Caco-2 (cell line): ENCODE measurements around the gene ALPL. TPM values are rescaled to one million over a fixed set of nuclear protein-coding genes. Genes with fewer than 3 reads are reported as not detected.

Source experiments
- BruUV-seq: library from RNA; stranded (reverse); fragments of 400-500 nt; replicated peaks from 2 replicates; lab custom pipeline; 2021; lab: Mats Ljungman, UMichigan
- CTCF ChIA-PET: fragments of 300-600 bp; sonication (Branson Sonifier 250); formaldehyde crosslinking; loops from one replicate; lab custom pipeline; 2022; ENCODE audit warnings: antibody characterized with exemption; lab: Charles Lee
- POLR2A ChIA-PET: fragments of 300-600 bp; sonication (Branson Sonifier 250); formaldehyde crosslinking; loops from one replicate; lab custom pipeline; 2022; ENCODE audit warnings: antibody characterized with exemption; lab: Charles Lee
- DNase-seq, 2 experiments: peaks; one replicate each; pipeline versions ENCODE4 v3.0.0 to v3.0.0-alpha.2; 2020 to 2022
- H3K27me3 ChIP-seq: replicated peaks from 2 replicates; pipeline ENCODE4 v1.6.0; 2011; ENCODE audit warnings: low read length; ENCODE audit not compliant: control insufficient read depth, insufficient read depth
- H3K36me3 ChIP-seq: 2 replicates; pipeline ENCODE4 v1.5.1; 2011; ENCODE audit warnings: low read length; ENCODE audit not compliant: control insufficient read depth, insufficient read depth
- H3K4me1 ChIP-seq: fragments of 250-450 bp; sonication (Bioruptor Pico); 2 replicates; pipeline ENCODE4 v1.5.1; 2020; ENCODE audit warnings: mild to moderate bottlenecking
- H3K4me3 ChIP-seq: 2 replicates; pipeline ENCODE4 v1.5.1; 2011; ENCODE audit warnings: low read depth, mild to moderate bottlenecking, control low read depth, low read length
- H3K9me3 ChIP-seq: fragments of 250-450 bp; sonication (Bioruptor Pico); 2 replicates; pipeline ENCODE4 v1.5.1; 2020; ENCODE audit warnings: mild to moderate bottlenecking, moderate library complexity
- H3K27ac Mint-ChIP-seq: one replicate; pipeline ENCODE4 v1.8.0; 2022; ENCODE audit warnings: mixed read lengths; ENCODE audit not compliant: unreplicated experiment
- H3K27me3 Mint-ChIP-seq: one replicate; pipeline ENCODE4 v1.8.0; 2022; ENCODE audit warnings: mixed read lengths; ENCODE audit not compliant: insufficient read depth, unreplicated experiment
- H3K36me3 Mint-ChIP-seq: one replicate; pipeline ENCODE4 v1.8.0; 2022; ENCODE audit warnings: mild to moderate bottlenecking, mixed read lengths; ENCODE audit not compliant: insufficient read depth, unreplicated experiment
- H3K4me1 Mint-ChIP-seq: one replicate; pipeline ENCODE4 v1.8.0; 2022; ENCODE audit warnings: low read depth, mixed read lengths; ENCODE audit not compliant: unreplicated experiment
- H3K4me3 Mint-ChIP-seq: one replicate; pipeline ENCODE4 v1.8.0; 2022; ENCODE audit warnings: mild to moderate bottlenecking, moderate library complexity, mixed read lengths; ENCODE audit not compliant: unreplicated experiment
- H3K9me3 Mint-ChIP-seq: one replicate; pipeline ENCODE4 v1.8.0; 2022; ENCODE audit warnings: mixed read lengths; ENCODE audit not compliant: unreplicated experiment
- CTCF ChIP-seq, 2 experiments: fragments of 200-600 bp in 1 of 2; IDR thresholded peaks; 1 replicate in 1 of 2; 2 replicates in 1 of 2; pipeline versions ENCODE4 v1.5.1 to v1.8.0; 2011 to 2022; ENCODE audit warnings: antibody characterized with exemption in 1 of 2, control low read depth in 1 of 2, inconsistent platforms in 1 of 2, low read depth in 1 of 2, low read length in 1 of 2, mild to moderate bottlenecking in 1 of 2, moderate library complexity in 1 of 2; ENCODE audit not compliant: insufficient read depth in 1 of 2, severe bottlenecking in 1 of 2, unreplicated experiment in 1 of 2
- intact Hi-C: fragments of 100-400 bp; cut with micrococcal nuclease; formaldehyde crosslinking; loops from one replicate; pipeline ENCODE4 v1.10.0; 2022; ENCODE audit not compliant: unreplicated experiment
- total RNA-seq: library from RNA; stranded (reverse); gene quantifications from 2 replicates; pipeline ENCODE4 v1.2.3, GENCODE V29; 2022

The ALPL gene
- total RNA-seq, 1 experiment from 2014 or later, result 0.79 TPM

GRCh38 chr1:21586222-21586621, 77.0 kb downstream of the ALPL start:
- CTCF ChIA-PET, result no interaction called here
- no peaks in the 10 kb centered on the region for H3K4me1 Mint-ChIP-seq
- H3K9me3 Mint-ChIP-seq, result no peaks in the 10 kb centered on the region
- Histone ChIP-seq H3K9me3 (no peaks in the 10 kb centered on the region), H3K27me3 (no peaks in the 10 kb centered on the region), H3K4me3 (no peak overlapping the region), H3K4me1 (no peaks in the 10 kb centered on the region), H3K36me3 (no peaks in the 10 kb centered on the region)
- no TSS peak for BruUV-seq
- H3K27me3 Mint-ChIP-seq, result peaks cover 8% of the 10 kb centered on the region
- intact Hi-C loops, result no loop called here
- POLR2A ChIA-PET, result no interaction called here
- TF ChIP-seq CTCF (IDR thresholded peaks at IDR 0.05; ENCODE audit: insufficient read depth in 1 of 2, low read depth in 1 of 2, low read length in 1 of 2, severe bottlenecking in 1 of 2, unreplicated experiment in 1 of 2), result no peak
- H3K36me3 Mint-ChIP-seq, result no peaks in the 10 kb centered on the region
- H3K27ac Mint-ChIP-seq, result no peak overlapping the region
- no peak overlapping the region for H3K4me3 Mint-ChIP-seq
- no peak for DNase-seq

DNA sequence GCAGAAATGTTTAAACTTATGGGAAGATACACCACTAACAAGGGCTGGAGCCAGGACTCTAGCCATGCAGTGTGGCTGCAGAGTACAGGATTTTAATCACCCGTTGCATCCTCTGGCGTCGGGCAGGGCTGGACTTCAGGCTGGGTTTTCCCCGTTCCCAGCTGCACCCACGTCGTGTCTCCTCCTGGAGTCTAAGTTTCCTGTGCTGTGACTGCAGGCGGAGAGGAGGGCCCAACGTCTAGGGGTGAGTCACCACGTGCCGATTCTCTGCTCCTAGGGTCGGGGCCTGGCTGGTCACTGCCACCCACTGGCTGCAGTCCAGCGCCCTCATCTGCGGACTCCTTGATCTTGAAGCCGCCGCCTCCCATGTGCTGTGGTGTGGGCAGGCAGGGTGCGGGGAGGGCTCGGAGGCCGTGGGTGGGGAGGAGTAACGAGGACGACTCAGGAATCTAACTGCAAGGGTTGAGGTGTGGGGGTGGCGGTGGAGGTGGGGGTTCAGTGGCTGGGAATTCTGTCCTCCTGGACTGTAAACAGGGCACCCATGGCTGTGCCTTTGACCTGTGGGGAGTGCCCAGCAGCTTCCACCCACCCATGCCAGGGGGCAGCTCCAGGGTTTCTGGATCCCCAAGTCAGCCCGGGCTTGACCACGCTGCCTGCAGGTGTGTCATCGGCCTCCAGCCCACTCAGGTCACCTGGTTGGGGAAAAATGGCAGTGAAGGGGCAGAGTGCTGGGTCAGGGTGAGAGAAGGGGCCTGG, 77.8 kb downstream of the ALPL start:
- no peak overlapping the region for H3K27ac Mint-ChIP-seq
- Histone ChIP-seq H3K9me3 (no peaks in the 10 kb centered on the region), H3K27me3 (no peaks in the 10 kb centered on the region), H3K4me1 (no peaks in the 10 kb centered on the region), H3K36me3 (no peaks in the 10 kb centered on the region), H3K4me3 (no peak overlapping the region)
- ChIA-PET CTCF (interaction anchor here (0.6 kb wide), 1 partner anchor 913 kb away, joined by 4 read pairs; no protein-coding TSS in a partner anchor), POLR2A (no interaction called here)
- no peaks in the 10 kb centered on the region for H3K4me1 Mint-ChIP-seq
- H3K27me3 Mint-ChIP-seq, result peaks cover 8% of the 10 kb centered on the region
- H3K9me3 Mint-ChIP-seq, result no peaks in the 10 kb centered on the region
- TF ChIP-seq CTCF (IDR thresholded peaks at IDR 0.05; ENCODE audit: insufficient read depth in 1 of 2, low read depth in 1 of 2, low read length in 1 of 2, severe bottlenecking in 1 of 2, unreplicated experiment in 1 of 2), result no peak
- intact Hi-C loops, result no loop called here
- no TSS peak for BruUV-seq
- H3K4me3 Mint-ChIP-seq, result no peak overlapping the region
- DNase-seq, result peak; percentile 44 to 47
- H3K36me3 Mint-ChIP-seq, result no peaks in the 10 kb centered on the region

GRCh38 chr1:21587602-21587953, 78.4 kb downstream of the ALPL start:
- Histone ChIP-seq H3K36me3 (no peaks in the 10 kb centered on the region), H3K4me3 (no peak overlapping the region), H3K9me3 (no peaks in the 10 kb centered on the region), H3K27me3 (no peaks in the 10 kb centered on the region), H3K4me1 (no peaks in the 10 kb centered on the region)
- no peak for TF ChIP-seq CTCF (IDR thresholded peaks at IDR 0.05; ENCODE audit: insufficient read depth in 1 of 2, low read depth in 1 of 2, low read length in 1 of 2, severe bottlenecking in 1 of 2, unreplicated experiment in 1 of 2)
- peaks cover 8% of the 10 kb centered on the region for H3K27me3 Mint-ChIP-seq
- H3K4me3 Mint-ChIP-seq, result no peak overlapping the region
- H3K9me3 Mint-ChIP-seq, result no peaks in the 10 kb centered on the region
- DNase-seq, result no peak
- no TSS peak for BruUV-seq
- no peaks in the 10 kb centered on the region for H3K36me3 Mint-ChIP-seq
- no peaks in the 10 kb centered on the region for H3K4me1 Mint-ChIP-seq
- ChIA-PET CTCF (interaction anchor here (0.6 kb wide), 1 partner anchor 912 kb away, joined by 4 read pairs; no protein-coding TSS in a partner anchor), POLR2A (no interaction called here)
- no peak overlapping the region for H3K27ac Mint-ChIP-seq
- intact Hi-C loops, result no loop called here
